GM12872 (cell line): ENCODE results near the gene ZAP70.

ENCODE experiments used
- CTCF ChIP-seq: IDR thresholded peaks from 3 replicates; pipeline ENCODE4 v1.5.1; 2011; ENCODE audit warnings: low read depth, mild to moderate bottlenecking, low read length, moderate library complexity; ENCODE audit not compliant: insufficient read depth

Gene ZAP70

GRCh38 chr2:97701851-97702465 lies 11.4 kb upstream of the ZAP70 start:
- no peak for TF ChIP-seq CTCF

GRCh38 chr2:97702731-97703470 lies 10.5 kb upstream of the ZAP70 start:
- TF ChIP-seq CTCF: no peak

GRCh38 chr2:97703741-97704140 lies 9.6 kb upstream of the ZAP70 start:
- no peak for TF ChIP-seq CTCF

GRCh38 chr2:97704989-97705388 lies 8.4 kb upstream of the ZAP70 start:
- no peak for TF ChIP-seq CTCF

- no peak for TF ChIP-seq CTCF
Measured at GRCh38 chr2:97706112-97706511, 7.3 kb upstream of the ZAP70 start.

GRCh38 chr2:97706708-97707345 lies 6.5 kb upstream of the ZAP70 start:
- TF ChIP-seq CTCF: no peak

GRCh38 chr2:97707362-97708047 lies 5.9 kb upstream of the ZAP70 start:
- TF ChIP-seq CTCF: no peak
